ENCODE data around the gene PPP2R2C. TPM values are rescaled to one million over a fixed set of nuclear protein-coding genes. Genes with fewer than 3 reads are reported as not detected.

Gene PPP2R2C
- total and polyA plus RNA-seq, 10 of the 15 experiments (the other 5 are each of a cell fraction or from before 2014, with no cell fraction given): 0.13 to 0.15 TPM; not detected in 8

- intact Hi-C loops (cut with micrococcal nuclease; ENCODE audit: unreplicated experiment) (no loop called here), in situ Hi-C loops (cut with MboI) (no loop called here)
- no peaks in the 10 kb centered on the region for H3K79me2 ChIP-seq (ENCODE audit: control insufficient read depth, insufficient read depth, low read length)
- 57% methylated on average over 18 of the region's 18 CpGs for WGBS (ENCODE audit: insufficient coverage, insufficient replicate concordance, low lambda C conversion rate, missing lambda C conversion rate)
- H4K20me1 ChIP-seq (ENCODE audit: control insufficient read depth, insufficient read depth): no peaks in the 10 kb centered on the region
- H3K36me3 ChIP-seq (ENCODE audit: control insufficient read depth in 2 of 2, insufficient read depth in 2 of 2, low read length in 1 of 2): no peaks in the 10 kb centered on the region
- H3K4me2 ChIP-seq (ENCODE audit: control insufficient read depth, insufficient read depth): no peak overlapping the region
- no TSS peak for BruUV-seq (replicated peaks)
- SMC1A ChIA-PET (ENCODE audit: uncharacterized antibody, unreplicated experiment): no interaction called here
- CTCF ChIA-PET: interaction anchor here (0.7 kb wide), 1 partner anchor 1692 kb away, joined by 6 read pairs; no protein-coding TSS in a partner anchor
- no peak overlapping the region for H3K27ac ChIP-seq (ENCODE audit: control insufficient read depth, insufficient read depth)
- no peak overlapping the region for H3K4me3 ChIP-seq
- POLR2A ChIA-PET: no interaction called here
- FAIRE-seq (no peak), DNase-seq (ENCODE audit: low read depth, low spot score) (no peak), ATAC-seq (no peak)
- H3K4me1 ChIP-seq (ENCODE audit: control insufficient read depth, insufficient read depth, low read length): peaks cover 18% of the 10 kb centered on the region
- H3K9ac ChIP-seq (ENCODE audit: control insufficient read depth, insufficient read depth, low read length): no peak overlapping the region
- H3K27me3 ChIP-seq (replicated peaks in 1 of 2; ENCODE audit: control insufficient read depth in 2 of 2, insufficient read depth in 2 of 2, low read length in 1 of 2): no peaks in the 10 kb centered on the region; a peak in 1 of 4 replicates
- TF ChIP-seq YBX1 (IDR thresholded peaks at IDR 0.05): no peak
- TF ChIP-seq ATF7 (IDR thresholded peaks at IDR 0.05; ENCODE audit: low read depth): no peak
- no peak for TF ChIP-seq MEF2B (IDR thresholded peaks at IDR 0.05; ENCODE audit: partially characterized antibody, poor library complexity, severe bottlenecking)
- TF ChIP-seq STAT1 (conservative IDR thresholded peaks at IDR 0.05): no peak
- TF ChIP-seq RAD21 (IDR thresholded peaks at IDR 0.05; ENCODE audit: insufficient read depth, low read depth, low read length): no peak
- TF ChIP-seq PAX5 (IDR thresholded peaks at IDR 0.05; ENCODE audit: borderline replicate concordance, low read depth, low read length): no peak
- TF ChIP-seq POLR2AphosphoS2 (IDR thresholded peaks at IDR 0.05; ENCODE audit: low read depth, low read length): no peak
- no peak for TF ChIP-seq ATF3 (IDR thresholded peaks at IDR 0.05; ENCODE audit: borderline replicate concordance, extremely low read depth, low read depth, low read length)
- no peak for TF ChIP-seq ZNF622 (IDR thresholded peaks at IDR 0.05)
- no peak for TF ChIP-seq SMAD1 (IDR thresholded peaks at IDR 0.05; ENCODE audit: low read depth, partially characterized antibody)
- no peak for TF ChIP-seq SUZ12 (IDR thresholded peaks at IDR 0.05; ENCODE audit: unreplicated experiment)
- TF ChIP-seq, protein P1, sequence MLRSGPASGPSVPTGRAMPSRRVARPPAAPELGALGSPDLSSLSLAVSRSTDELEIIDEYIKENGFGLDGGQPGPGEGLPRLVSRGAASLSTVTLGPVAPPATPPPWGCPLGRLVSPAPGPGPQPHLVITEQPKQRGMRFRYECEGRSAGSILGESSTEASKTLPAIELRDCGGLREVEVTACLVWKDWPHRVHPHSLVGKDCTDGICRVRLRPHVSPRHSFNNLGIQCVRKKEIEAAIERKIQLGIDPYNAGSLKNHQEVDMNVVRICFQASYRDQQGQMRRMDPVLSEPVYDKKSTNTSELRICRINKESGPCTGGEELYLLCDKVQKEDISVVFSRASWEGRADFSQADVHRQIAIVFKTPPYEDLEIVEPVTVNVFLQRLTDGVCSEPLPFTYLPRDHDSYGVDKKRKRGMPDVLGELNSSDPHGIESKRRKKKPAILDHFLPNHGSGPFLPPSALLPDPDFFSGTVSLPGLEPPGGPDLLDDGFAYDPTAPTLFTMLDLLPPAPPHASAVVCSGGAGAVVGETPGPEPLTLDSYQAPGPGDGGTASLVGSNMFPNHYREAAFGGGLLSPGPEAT (IDR thresholded peaks at IDR 0.05; ENCODE audit: low read depth): no peak
- no peak for TF ChIP-seq SMC3 (IDR thresholded peaks at IDR 0.05; ENCODE audit: borderline replicate concordance, low read length)
- TF ChIP-seq CEBPB (IDR thresholded peaks at IDR 0.05; ENCODE audit: borderline replicate concordance in 1 of 2, low read depth in 2 of 2, low read length in 2 of 2): no peak
- TF ChIP-seq MXI1 (IDR thresholded peaks at IDR 0.05; ENCODE audit: low read depth, low read length): no peak
- no peak for TF ChIP-seq SPI1 (IDR thresholded peaks at IDR 0.05; ENCODE audit: borderline replicate concordance, insufficient read depth, low read depth, low read length)
- TF ChIP-seq WRNIP1 (IDR thresholded peaks at IDR 0.05; ENCODE audit: borderline replicate concordance, low read depth, low read length): no peak
- TF ChIP-seq, protein P2, sequence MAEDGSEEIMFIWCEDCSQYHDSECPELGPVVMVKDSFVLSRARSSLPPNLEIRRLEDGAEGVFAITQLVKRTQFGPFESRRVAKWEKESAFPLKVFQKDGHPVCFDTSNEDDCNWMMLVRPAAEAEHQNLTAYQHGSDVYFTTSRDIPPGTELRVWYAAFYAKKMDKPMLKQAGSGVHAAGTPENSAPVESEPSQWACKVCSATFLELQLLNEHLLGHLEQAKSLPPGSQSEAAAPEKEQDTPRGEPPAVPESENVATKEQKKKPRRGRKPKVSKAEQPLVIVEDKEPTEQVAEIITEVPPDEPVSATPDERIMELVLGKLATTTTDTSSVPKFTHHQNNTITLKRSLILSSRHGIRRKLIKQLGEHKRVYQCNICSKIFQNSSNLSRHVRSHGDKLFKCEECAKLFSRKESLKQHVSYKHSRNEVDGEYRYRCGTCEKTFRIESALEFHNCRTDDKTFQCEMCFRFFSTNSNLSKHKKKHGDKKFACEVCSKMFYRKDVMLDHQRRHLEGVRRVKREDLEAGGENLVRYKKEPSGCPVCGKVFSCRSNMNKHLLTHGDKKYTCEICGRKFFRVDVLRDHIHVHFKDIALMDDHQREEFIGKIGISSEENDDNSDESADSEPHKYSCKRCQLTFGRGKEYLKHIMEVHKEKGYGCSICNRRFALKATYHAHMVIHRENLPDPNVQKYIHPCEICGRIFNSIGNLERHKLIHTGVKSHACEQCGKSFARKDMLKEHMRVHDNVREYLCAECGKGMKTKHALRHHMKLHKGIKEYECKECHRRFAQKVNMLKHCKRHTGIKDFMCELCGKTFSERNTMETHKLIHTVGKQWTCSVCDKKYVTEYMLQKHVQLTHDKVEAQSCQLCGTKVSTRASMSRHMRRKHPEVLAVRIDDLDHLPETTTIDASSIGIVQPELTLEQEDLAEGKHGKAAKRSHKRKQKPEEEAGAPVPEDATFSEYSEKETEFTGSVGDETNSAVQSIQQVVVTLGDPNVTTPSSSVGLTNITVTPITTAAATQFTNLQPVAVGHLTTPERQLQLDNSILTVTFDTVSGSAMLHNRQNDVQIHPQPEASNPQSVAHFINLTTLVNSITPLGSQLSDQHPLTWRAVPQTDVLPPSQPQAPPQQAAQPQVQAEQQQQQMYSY (CRISPR knock-in tag; IDR thresholded peaks at IDR 0.05): no peak
- no peak for TF ChIP-seq EZH2 (IDR thresholded peaks at IDR 0.05; ENCODE audit: borderline replicate concordance, control insufficient read depth, low read depth, low read length)
- RAD21 ChIA-PET (ENCODE audit: unreplicated experiment): no interaction called here
- H3K9me3 ChIP-seq (replicated peaks; ENCODE audit: control insufficient read depth, insufficient read depth, low read length): no peaks in the 10 kb centered on the region; the same call in 2 of the 3 replicates
- H2AFZ ChIP-seq (ENCODE audit: control insufficient read depth, low read depth, low read length): no peak overlapping the region
Measured at GRCh38 chr4:6421397-6421796, 51.0 kb downstream of the PPP2R2C start.

All from GM12878 (cell line).